NOMO-1 treated with DMSO at 0.1 percent for 48 hours (cell line): ENCODE measurements around the gene C9orf43.
"Not testable (repeated sequence)": the region's sequence is repeated elsewhere in the genome, so short reads cannot be mapped to it uniquely, and the experiment has no call there.

Experiments
- DNase-seq: peaks from one replicate; lab custom pipeline; 2025; ENCODE audit not compliant: unreplicated experiment; lab: John Stamatoyannopoulos, UW

The C9orf43 gene

DNA sequence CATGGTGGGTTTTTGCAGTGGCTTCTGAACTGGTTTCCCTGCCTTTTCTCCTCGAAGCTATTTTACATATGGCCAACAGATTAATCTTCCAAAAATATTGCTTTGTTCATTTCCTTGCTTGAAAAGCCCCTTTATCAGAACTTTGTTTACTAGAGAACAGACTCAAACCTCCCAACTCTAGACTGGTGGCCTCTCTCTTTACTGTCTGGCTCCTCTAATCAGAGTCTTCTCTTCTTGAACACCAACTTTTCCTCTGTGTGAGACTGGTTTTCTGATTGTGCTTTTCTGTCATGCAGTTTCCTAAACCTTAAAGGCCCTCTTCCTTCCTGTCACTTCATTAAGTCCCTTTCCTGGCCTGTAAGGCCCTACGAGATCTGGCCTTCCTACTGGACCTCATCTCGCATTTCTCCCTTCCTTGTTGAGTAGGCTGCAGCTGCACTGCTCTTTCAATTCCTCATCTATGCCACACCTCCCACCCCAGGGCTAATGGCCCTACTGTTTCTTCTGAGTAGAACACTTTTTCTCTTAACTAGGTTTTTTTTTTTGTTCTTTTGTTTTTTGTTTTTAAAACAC lies 5.7 kb downstream of the C9orf43 start:
- peak; percentile 88 for DNase-seq

- no peak for DNase-seq
Observed at GRCh38 chr9:113417370-113417769, 6.8 kb downstream of the C9orf43 start.

- no peak for DNase-seq
Observed at GRCh38 chr9:113421726-113422125, 11.2 kb downstream of the C9orf43 start.

DNA sequence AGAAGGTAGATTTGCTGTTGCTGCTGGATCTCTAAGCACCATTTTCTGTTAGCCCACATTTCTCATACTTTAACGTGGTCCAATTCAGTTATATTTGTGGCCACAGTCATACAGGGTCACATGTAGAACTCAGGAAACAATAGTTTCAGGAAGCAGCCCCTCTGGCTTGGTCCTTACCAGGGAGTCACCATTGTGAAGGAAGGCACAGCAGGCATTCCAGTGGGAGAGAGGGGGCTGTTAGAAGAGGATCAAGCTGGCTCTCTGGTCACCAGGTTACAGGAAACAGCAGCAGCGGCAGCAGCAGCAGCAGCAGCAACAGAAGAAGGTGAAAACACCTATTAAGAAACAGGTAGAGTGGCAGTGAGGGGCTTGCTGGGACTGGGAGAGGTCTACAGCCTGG lies 14.5 kb downstream of the C9orf43 start:
- DNase-seq, result no peak

DNA sequence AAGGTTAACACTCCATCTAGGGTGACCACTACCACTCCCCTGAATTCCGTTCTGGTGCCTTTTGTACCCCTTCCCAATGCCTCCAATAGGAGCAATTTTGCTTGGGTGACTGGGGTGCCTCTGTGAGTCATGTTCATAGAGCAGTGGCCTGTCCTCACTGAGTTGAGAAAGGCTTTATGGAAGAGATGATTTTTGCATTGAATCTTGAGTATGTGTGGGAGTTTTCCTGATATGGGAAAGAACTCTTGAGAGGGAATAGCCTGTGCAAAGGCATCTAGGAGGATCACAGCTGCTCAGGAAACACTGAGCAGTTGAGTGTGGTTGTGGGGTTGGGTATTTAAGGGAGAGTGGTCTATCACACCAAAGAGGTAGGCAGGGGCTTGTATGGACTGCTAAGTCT lies 16.2 kb downstream of the C9orf43 start:
- no peak for DNase-seq

- DNase-seq, result peak; percentile 24
Observed at GRCh38 chr9:113427629-113428028, 17.1 kb downstream of the C9orf43 start.

GRCh38 chr9:113428062-113428615 lies 17.6 kb downstream of the C9orf43 start:
- DNase-seq, result no peak

- no peak for DNase-seq
Observed at GRCh38 chr9:113431191-113431590, 20.6 kb downstream of the C9orf43 start.

- DNase-seq, result no peak
Observed at GRCh38 chr9:113436728-113437515, 26.4 kb downstream of the C9orf43 start.

DNA sequence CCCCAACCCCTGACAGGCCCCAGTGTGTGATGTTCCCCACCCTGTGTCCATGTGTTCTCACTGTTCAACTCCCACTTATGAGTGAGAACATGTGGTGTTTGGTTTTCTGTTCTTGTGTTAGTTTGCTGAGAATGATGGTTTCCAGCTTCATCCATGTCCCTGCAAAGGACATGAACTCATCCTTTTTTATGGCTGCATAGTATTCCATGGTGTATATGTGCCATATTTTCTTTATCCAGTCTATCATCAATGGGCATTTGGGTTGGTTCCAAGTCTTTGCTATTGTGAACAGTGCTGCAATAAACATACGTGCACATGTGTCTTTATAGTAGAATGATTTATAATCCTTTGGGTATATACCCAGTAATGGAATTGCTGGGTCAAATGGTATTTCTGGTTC lies 27.2 kb downstream of the C9orf43 start:
- DNase-seq, result not testable (repeated sequence)

DNA sequence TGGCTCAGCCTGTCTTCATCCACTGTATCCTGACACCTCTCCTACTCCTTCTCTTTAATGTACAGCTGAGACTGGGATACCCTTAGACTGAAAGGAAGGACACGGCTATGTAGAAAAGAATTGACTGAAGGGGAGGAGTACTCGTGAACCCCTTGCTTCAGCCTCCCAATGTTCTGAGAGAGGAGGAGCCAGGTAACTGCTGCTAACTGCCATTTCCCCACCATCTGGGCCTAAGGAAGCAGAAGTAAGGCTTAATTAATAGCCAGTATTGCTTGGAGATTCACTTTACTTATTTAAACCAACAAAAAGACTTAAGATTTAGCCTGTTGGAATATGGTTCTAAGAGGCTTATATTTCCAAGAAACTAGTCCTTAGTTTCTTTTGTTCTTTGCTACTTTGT lies 34.2 kb downstream of the C9orf43 start:
- DNase-seq, result peak; percentile 88

- peak; percentile 29 for DNase-seq
Observed at GRCh38 chr9:113446323-113446740, 35.8 kb downstream of the C9orf43 start.

DNA sequence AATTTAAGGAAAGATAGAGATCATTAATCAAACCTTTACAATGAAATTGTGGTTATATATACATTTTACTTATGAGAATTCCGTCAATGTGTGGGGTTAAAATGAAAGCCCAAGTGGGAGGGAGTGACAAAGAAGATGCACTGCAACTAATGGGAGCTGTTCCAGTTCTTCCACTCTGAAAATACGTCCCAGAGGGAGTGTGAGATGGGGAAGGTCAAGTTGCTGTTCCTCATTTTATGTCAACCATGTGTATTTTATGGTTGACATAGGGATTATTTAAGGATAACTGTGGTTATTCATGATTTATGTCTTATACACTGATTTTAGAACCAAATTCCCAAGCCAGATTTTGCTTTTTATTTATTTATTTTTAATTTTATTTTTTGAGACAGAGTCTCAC lies 38.8 kb downstream of the C9orf43 start:
- no peak for DNase-seq

DNA sequence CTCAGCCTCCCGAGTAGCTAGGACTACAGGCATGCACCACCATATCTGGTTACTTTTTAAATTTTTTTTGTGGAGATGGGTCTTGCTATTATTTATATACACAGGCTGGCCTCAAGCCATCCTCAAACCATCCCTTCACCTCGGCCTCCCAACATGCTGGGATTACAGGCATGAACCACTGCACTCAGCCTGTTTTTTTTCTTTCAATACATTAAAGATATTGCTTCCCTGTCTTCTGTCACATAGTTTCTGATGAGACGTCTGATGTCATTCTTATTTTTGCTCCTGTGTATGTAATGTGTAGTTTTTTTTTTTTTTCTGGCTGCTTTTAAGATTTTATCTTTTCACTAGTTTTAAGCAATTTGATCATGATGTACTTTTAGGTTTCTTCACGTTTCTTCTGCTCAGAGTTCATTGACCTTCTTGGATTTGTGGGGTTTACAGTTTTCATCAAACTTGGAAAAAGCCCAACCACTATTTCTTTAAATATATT lies 41.6 kb downstream of the C9orf43 start:
- DNase-seq, result no peak

DNA sequence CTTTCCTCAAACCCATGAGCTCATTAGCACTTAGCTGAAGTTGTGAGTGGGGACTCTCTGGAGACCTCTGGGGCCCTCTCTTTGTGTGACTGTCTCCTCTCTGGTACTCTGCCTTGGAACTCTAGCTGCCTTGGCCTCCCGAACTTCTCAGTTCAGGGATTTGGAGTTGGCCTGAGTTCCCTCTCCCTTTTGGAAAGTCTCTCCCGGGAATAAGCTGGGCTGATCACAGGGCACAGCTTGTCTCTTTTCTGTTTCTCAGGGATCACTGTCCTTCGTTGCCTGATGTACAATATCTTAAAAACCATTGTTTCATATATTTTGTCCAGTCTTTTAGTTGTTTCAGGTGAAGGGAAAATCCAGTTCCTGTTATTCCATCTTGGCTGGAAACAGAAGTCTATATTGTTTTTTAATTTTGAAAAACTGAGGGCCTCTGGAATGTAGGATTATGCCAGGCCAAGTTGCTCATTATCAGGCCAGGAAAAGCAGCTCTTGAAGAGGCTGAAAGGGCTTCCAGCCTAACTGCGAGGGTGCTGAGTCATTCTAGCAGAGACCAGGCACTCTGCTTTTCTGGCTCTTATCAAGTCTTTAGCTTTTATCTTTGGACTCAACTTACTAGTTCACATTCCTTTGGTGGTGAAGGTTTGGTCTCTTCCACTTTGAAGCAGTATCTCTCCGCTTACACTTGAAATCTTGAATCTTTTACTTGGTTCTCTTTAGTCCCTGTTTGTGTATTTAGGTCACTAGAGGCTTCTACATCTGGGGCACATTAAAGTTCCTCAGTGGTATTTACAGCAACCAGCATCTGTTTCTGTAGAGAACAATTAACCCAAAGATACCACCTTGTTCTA lies 44.6 kb downstream of the C9orf43 start:
- no peak for DNase-seq

DNA sequence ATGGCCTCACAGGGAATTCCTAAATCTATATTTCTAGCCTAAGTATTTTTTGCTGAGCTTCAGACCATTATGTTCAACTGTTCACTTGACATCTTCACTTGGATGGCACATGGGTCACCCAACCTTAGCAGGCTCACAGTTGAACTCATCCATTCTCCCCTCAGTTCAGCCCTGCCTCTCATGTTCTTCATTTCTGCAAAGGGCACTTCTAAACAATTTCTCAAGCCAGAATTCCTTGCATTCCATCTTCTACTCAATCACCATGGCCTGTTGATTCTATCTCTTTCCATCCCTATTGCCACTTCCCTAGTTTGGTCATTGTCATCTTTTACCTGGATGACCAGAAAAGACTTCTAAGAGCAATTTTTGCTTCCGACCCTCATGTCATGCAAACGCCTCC lies 45.7 kb downstream of the C9orf43 start:
- DNase-seq, result no peak

DNA sequence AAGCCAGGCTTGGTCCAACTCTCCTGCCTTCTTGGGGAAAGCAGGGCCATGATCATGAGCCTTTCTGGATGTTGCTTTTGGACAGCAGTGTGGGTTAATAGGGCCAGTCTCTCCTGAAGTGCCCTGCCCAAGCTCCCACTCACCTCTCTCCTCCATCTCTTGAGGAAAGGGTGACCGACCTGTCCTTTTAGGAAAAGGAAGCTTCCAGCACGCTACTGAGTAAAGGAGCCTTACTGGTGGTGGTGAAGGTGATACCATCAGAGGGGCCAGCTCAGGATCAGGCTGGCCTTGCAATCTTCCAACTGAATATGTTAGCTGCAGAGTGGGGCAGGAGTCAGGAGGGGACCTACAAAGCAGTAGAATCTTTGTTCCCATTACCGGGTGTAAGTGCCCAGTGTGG lies 50.7 kb downstream of the C9orf43 start:
- no peak for DNase-seq

GRCh38 chr9:113461943-113462342 lies 51.4 kb downstream of the C9orf43 start:
- no peak for DNase-seq

GRCh38 chr9:113462781-113463286 lies 52.3 kb downstream of the C9orf43 start:
- DNase-seq, result no peak

- DNase-seq, result no peak
Observed at GRCh38 chr9:113463418-113464285, 53.1 kb downstream of the C9orf43 start, which contains the start of gene RGS3. RGS3 (plus strand) TSS chr9:113463727; CDS start chr9:113463803, 76 bp downstream.
